Activated T-cell treated with anti-CD3 and anti-CD28 coated beads, Interleukin-2, amount 50 U/mL, for 4 hours (primary cell): ENCODE measurements around the gene RFXAP. TPM values are rescaled to one million over a fixed set of nuclear protein-coding genes. Genes with fewer than 3 reads are reported as not detected.

Experiments used
- ATAC-seq, 2 donors: fragments of 200-7000 bp; cut with Tn5 transposase; one replicate each; pipeline ENCODE4 v1.10.0; 2021
- DNase-seq: peaks from one replicate; pipeline ENCODE4 v3.0.0-alpha.2; 2020
- H3K27me3 Mint-ChIP-seq: one replicate; pipeline ENCODE4 v1.8.0; 2021; ENCODE audit warnings: low read depth, mixed read lengths
- H3K36me3 Mint-ChIP-seq: one replicate; pipeline ENCODE4 v1.8.0; 2022; ENCODE audit warnings: mixed read lengths; ENCODE audit not compliant: insufficient read depth
- H3K4me1 Mint-ChIP-seq: one replicate; pipeline ENCODE4 v1.8.0; 2021; ENCODE audit warnings: low read depth, mixed read lengths
- H3K4me3 Mint-ChIP-seq: one replicate; pipeline ENCODE4 v1.8.0; 2021; ENCODE audit warnings: mild to moderate bottlenecking, moderate library complexity, mixed read lengths
- H3K9me3 Mint-ChIP-seq: one replicate; pipeline ENCODE4 v1.8.0; 2021; ENCODE audit warnings: mixed read lengths
- total RNA-seq, 3 donors: library from RNA; stranded (reverse); gene quantifications; one replicate each; pipeline ENCODE4 v1.2.1, GENCODE V29; 2021

Gene RFXAP
- total RNA-seq, 3 donors from 2014 or later, result 9.7 to 10.8 (median 10.4) TPM

DNA sequence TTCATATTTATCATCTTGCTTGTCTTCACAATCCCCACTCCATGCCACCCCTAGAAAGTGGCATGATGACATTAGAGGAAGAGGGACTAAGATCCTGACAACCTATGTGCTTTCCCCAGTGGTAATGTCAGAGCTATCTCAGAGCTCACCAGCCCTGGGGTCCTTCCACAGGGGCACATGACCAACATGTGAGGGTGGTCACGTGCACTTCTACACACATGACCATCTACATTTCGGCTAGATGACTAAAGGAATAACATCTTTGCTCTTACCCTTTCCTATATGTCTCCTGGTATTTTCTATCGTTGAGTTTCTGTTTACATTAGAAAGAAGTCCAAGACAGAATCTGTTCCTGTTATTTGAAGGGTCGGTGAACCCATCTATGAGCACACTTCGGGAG is 46.2 kb downstream of the RFXAP start:
- no peaks in the 10 kb centered on the region for H3K9me3 Mint-ChIP-seq
- H3K36me3 Mint-ChIP-seq, result no peaks in the 10 kb centered on the region
- no peak overlapping the region for H3K4me3 Mint-ChIP-seq
- H3K27me3 Mint-ChIP-seq, result peaks cover 40% of the 10 kb centered on the region
- H3K4me1 Mint-ChIP-seq, result peaks cover 1% of the 10 kb centered on the region
- ATAC-seq, result no peak
- DNase-seq, result no peak

DNA sequence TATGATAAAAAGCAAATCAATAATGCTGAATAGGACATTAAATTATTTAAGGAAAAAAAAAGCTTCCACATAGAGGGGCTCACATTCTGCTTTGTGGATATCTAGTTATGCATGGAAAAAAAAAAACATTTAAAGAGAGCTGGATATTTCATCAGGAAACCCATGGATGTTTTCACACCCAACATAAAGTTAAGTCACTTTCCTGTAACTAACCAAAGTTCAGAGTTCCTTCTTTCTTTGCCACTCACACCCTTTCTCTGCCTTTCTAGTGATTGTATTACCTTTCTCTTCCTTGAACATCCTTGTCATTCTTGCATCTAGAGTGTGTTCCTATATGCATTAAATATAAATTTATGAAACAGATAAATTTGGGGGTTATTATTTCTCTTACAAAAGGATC is 47.2 kb downstream of the RFXAP start:
- DNase-seq (no peak), ATAC-seq (no peak)
- H3K36me3 Mint-ChIP-seq, result no peaks in the 10 kb centered on the region
- no peaks in the 10 kb centered on the region for H3K9me3 Mint-ChIP-seq
- no peak overlapping the region for H3K4me3 Mint-ChIP-seq
- H3K27me3 Mint-ChIP-seq, result peaks cover 40% of the 10 kb centered on the region
- peaks cover 1% of the 10 kb centered on the region for H3K4me1 Mint-ChIP-seq

DNA sequence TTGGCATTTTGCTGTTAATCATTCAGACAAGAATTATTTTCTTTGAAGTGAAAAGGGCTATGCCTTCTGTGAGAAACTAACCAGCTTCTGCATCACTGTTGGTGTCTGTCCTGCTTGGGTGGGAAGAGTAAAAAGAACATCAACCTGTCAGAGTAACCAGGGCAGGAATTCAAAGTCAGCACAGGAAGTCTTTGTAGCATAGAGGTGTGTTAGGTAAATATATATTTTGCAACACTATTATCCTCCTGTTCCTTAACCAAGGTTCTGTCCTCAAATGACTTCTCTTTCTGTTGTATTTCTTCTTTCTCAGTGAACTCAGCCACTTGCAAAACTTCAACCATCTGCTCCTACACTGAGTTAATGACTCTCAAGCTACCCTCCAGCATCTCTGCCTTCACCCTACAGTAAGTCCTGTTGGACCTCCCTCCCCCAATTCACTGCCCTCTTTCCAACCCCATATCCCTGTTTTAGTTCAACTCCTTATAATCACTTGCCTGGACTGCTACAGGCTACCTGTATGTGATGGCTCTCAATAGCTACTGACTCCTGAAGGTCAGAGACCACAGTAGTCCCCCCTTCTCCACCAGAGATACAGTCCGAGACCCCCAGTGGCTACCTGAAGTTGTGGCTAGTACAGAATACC is 51.1 kb downstream of the RFXAP start:
- Mint-ChIP-seq H3K36me3 (no peaks in the 10 kb centered on the region), H3K9me3 (no peaks in the 10 kb centered on the region), H3K27me3 (peaks cover 18% of the 10 kb centered on the region), H3K4me3 (no peak overlapping the region), H3K4me1 (no peaks in the 10 kb centered on the region)
- DNase-seq, result no peak
- no peak for ATAC-seq

DNA sequence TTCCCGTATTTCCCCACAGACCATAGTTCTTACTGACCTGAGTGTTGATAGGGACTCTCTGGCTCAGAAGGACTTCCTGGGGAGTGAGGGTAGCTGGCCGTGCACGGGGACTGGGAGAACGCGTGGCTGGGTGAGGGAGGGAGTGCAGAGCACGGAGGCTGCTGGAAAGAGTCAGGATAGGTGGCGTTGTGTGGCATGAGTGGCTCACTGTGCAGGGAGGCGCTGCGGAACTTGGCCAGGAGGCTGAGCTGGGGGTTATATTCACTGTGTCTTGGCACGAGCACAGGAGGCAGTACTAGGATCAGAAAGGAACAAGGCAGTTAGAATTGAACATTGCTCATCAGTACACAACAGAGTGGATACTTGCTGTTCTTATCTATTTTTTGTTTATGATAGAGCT is 53.6 kb downstream of the RFXAP start:
- DNase-seq (no peak), ATAC-seq (no peak)
- Mint-ChIP-seq H3K27me3 (peaks cover 11% of the 10 kb centered on the region), H3K36me3 (no peaks in the 10 kb centered on the region), H3K4me3 (no peak overlapping the region), H3K4me1 (no peaks in the 10 kb centered on the region), H3K9me3 (no peaks in the 10 kb centered on the region)

DNA sequence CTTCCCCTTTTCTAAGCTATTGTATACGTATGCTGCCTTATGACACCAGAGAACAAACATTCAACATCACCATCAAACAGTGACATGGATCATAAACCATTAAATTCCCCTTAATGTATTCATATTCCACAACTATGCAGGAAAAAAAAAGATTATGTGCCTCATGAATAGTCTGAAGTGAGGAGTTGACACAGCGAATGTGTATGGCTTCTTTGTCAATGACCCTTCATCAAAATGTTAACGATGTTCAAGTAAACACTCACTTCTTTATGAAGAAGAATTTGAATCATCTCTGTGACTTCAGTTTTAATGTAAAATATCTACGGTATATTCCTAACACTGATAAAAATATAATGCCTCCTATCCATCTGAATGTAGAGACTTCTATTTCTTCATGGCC is 56.4 kb downstream of the RFXAP start:
- DNase-seq (no peak), ATAC-seq (no peak)
- Mint-ChIP-seq H3K9me3 (no peaks in the 10 kb centered on the region), H3K27me3 (peaks cover 8% of the 10 kb centered on the region), H3K4me1 (no peaks in the 10 kb centered on the region), H3K36me3 (no peaks in the 10 kb centered on the region), H3K4me3 (no peak overlapping the region)

DNA sequence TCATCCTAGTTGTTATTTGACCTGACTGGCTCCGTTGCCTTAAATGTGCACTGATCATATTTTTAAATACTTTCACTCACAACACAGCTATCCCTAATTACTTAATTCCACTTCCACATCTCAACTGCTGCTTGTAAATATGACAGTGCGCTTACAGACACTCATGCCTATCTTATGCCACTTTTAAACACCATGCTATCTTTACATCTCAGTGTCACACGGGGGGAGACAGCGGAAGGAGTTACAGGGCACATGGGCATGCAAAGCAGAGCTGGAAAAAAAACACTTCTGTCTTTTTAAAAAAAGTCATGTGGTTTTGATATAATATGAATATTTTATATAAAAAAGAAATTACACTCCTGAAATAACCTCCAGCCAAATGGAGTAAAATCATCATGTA is 56.9 kb downstream of the RFXAP start:
- H3K36me3 Mint-ChIP-seq, result no peaks in the 10 kb centered on the region
- H3K4me3 Mint-ChIP-seq, result no peak overlapping the region
- no peaks in the 10 kb centered on the region for H3K9me3 Mint-ChIP-seq
- H3K4me1 Mint-ChIP-seq, result no peaks in the 10 kb centered on the region
- H3K27me3 Mint-ChIP-seq, result peaks cover 8% of the 10 kb centered on the region
- no peak for DNase-seq
- ATAC-seq, result no peak

Other genes with a start within 250 kb of the RFXAP start
- not detected for gene SERTM1, start 145.2 kb upstream of the RFXAP start, total RNA-seq
- not detected for gene SMAD9, start 101.0 kb downstream of the RFXAP start, total RNA-seq
- gene ALG5, start 180.1 kb downstream of the RFXAP start, total RNA-seq, result 10 to 100 TPM; 46.1 to 50.8 (median 49.3) TPM
- 100 to 1,000 TPM; 123 to 153 (median 134) TPM for gene EXOSC8, start 181.6 kb downstream of the RFXAP start, total RNA-seq
- 10 to 100 TPM; 44.4 to 51.8 (median 45.6) TPM for gene SUPT20H, start 240.5 kb downstream of the RFXAP start, total RNA-seq